Upper lobe of left lung (tissue), 6 donors: Measurements from ENCODE around the gene FAM163A. TPM values are rescaled to one million over a fixed set of nuclear protein-coding genes. Genes with fewer than 3 reads are reported as not detected.
A peak's percentile ranks its signal among the peaks of the same experiment; 100 is the strongest.

ENCODE experiments used
- ATAC-seq, 2 donors: fragments of 200-7000 bp; cut with Tn5 transposase; one replicate each; pipeline ENCODE4 v1.9.1; 2022; ENCODE audit warnings: mild to moderate bottlenecking in 2 of 2, moderate library complexity in 2 of 2; ENCODE audit not compliant: low FRiP score in 2 of 2
- DNase-seq, 2 donors: peaks; one replicate each; pipeline ENCODE4 v3.0.0-alpha.2; 2019 to 2020
- H3K27ac ChIP-seq, 4 donors: fragments of 200-600 bp; sonication (generic); one replicate each; pipeline ENCODE4 v1.5.1; 2016 to 2019
- H3K27me3 ChIP-seq, 4 donors: fragments of 200-600 bp; sonication (generic); one replicate each; pipeline ENCODE4 v1.5.1; 2017 to 2019
- H3K36me3 ChIP-seq, 4 donors: fragments of 200-600 bp; sonication (generic); one replicate each; pipeline ENCODE4 v1.5.1; 2016 to 2019
- H3K4me1 ChIP-seq, 4 donors: fragments of 200-600 bp; sonication (generic); one replicate each; pipeline ENCODE4 v1.5.1; 2018 to 2019
- H3K4me3 ChIP-seq, 4 donors: fragments of 200-600 bp; sonication (generic); one replicate each; pipeline ENCODE4 v1.5.1; 2017 to 2019; ENCODE audit warnings: mild to moderate bottlenecking in 2 of 4, moderate library complexity in 1 of 4
- H3K9me3 ChIP-seq, 4 donors: fragments of 200-600 bp; sonication (generic); one replicate each; pipeline ENCODE4 v1.5.1; 2018 to 2019
- EP300 ChIP-seq, 4 donors: sonication (generic); formaldehyde crosslinking; IDR thresholded peaks; one replicate each; pipeline ENCODE4 v1.5.1; 2017; ENCODE audit warnings: antibody characterized with exemption in 4 of 4, control low read depth in 2 of 4
- POLR2A ChIP-seq, 4 donors: fragments of 450-650 bp; IDR thresholded peaks; one replicate each; pipeline ENCODE4 v1.5.1; 2016 to 2017; ENCODE audit warnings: antibody characterized with exemption in 4 of 4, mild to moderate bottlenecking in 2 of 4
- POLR2AphosphoS5 ChIP-seq, 2 donors: sonication (generic); formaldehyde crosslinking; IDR thresholded peaks; one replicate each; pipeline ENCODE4 v1.5.1; 2017; ENCODE audit warnings: antibody characterized with exemption in 2 of 2
- WGBS, 2 donors: methylation state at CpG; one replicate each; pipeline ENCODE4 v1.1.5; 2017 to 2018; 5-methylcytosine and 5-hydroxymethylcytosine counted together
- total RNA-seq, 6 donors: library from RNA; depleted of rRNA in 4 of 6; stranded (reverse); fragments of >200 nt in 4 of 6; gene quantifications; one replicate each; pipeline versions ENCODE4 v1.1.0 to v1.2.1, GENCODE V29; 2016 to 2021
- TF ChIP-seq, protein P1 (sequence below), 6 experiments: fragments of 450-650 bp in 4 of 6; fragments of 200-600 bp in 2 of 6; sonication (generic) in 2 of 6; IDR thresholded peaks; one replicate each; pipeline ENCODE4 v1.5.1; 2016 to 2019; ENCODE audit warnings: antibody characterized with exemption in 6 of 6
- donor health status: DM: no; HTN: no; CAD: no; lungs with moderate emphysema.
- donor health status: DM: no; HTN: yes; CAD: no; lungs with severe emphysema.

Gene FAM163A
- total RNA-seq, 6 donors from 2014 or later, result 0.10 TPM; not detected in 5

DNA sequence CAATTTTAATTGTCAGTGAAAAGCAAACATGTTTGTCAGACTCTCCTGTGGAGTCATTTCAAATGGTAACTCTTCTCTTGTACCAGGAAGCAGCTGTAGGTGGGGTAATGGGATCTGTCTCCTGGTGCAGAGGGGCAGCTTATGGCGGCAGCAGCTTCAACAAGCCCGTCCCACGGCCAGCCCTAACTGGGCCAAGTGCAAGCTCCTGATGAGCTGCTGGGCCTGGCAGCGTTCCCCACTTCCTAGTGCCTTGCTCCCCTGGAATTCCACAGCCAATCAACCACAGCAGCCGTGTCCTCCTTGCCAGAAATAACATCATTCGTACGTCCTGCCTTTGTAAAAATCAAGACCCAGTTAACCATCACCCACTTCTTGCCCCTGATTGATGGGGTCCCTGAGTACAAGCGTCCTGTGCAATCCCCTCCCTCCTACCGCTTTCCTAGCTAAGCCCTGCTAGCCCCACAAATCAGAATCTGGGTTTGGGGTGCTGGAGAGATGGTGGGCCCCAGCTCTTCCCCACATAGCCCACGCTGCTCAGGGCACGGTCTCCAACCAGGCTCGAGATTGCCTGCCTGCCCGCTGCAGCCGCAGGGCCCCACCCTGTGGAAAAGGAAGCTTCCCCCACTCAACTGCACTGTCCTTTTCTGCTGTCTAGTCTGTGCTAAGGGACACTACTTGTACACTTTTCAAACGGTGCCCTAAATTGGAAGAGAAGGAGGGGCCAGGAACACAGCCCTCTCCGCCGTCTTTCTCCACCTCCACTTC, 73.3 kb downstream of the FAM163A start:
- Histone ChIP-seq H3K27me3 (no peaks in the 10 kb centered on the region), H3K4me1 (peaks cover 10 to 24% (median 21%) of the 10 kb centered on the region in 4 donors), H3K36me3 (no peaks in the 10 kb centered on the region), H3K4me3 (no peak overlapping the region), H3K27ac (no peak overlapping the region), H3K9me3 (no peaks in the 10 kb centered on the region)
- no peak for TF ChIP-seq POLR2A (IDR thresholded peaks at IDR 0.05)
- no peak for TF ChIP-seq EP300 (IDR thresholded peaks at IDR 0.05)
- TF ChIP-seq, protein P1, sequence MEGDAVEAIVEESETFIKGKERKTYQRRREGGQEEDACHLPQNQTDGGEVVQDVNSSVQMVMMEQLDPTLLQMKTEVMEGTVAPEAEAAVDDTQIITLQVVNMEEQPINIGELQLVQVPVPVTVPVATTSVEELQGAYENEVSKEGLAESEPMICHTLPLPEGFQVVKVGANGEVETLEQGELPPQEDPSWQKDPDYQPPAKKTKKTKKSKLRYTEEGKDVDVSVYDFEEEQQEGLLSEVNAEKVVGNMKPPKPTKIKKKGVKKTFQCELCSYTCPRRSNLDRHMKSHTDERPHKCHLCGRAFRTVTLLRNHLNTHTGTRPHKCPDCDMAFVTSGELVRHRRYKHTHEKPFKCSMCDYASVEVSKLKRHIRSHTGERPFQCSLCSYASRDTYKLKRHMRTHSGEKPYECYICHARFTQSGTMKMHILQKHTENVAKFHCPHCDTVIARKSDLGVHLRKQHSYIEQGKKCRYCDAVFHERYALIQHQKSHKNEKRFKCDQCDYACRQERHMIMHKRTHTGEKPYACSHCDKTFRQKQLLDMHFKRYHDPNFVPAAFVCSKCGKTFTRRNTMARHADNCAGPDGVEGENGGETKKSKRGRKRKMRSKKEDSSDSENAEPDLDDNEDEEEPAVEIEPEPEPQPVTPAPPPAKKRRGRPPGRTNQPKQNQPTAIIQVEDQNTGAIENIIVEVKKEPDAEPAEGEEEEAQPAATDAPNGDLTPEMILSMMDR (IDR thresholded peaks at IDR 0.05), result no peak
- no peak for TF ChIP-seq POLR2AphosphoS5 (IDR thresholded peaks at IDR 0.05)
- DNase-seq, result peak in 1 of 2 donors; percentile 57
- WGBS, 2 donors, result 61 to 75% methylated on average over 12 to 17 of the region's 17 CpGs
- no peak for ATAC-seq

DNA sequence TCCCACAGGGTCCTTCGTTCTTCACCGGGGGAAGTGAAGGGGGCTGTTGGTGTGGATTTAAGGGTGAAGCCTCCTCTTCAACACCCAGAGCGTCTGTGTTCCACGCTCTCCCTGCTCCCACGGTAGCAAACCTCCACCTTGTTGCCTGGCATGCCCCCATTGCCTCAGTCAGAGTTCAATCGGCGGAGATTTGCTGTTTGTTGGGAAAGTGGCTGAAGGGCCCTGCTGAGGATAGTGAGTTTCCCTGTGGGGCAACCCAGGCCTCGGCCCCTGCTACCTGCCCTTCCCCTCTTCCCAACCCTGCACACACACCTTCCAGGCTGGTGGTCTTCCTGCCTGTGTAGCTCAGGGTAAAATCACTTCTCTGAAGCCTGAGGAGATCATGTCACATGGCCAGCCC, 74.0 kb downstream of the FAM163A start:
- no peak for ATAC-seq
- H3K4me1 ChIP-seq, result peaks cover 10 to 24% (median 21%) of the 10 kb centered on the region in 4 donors

DNA sequence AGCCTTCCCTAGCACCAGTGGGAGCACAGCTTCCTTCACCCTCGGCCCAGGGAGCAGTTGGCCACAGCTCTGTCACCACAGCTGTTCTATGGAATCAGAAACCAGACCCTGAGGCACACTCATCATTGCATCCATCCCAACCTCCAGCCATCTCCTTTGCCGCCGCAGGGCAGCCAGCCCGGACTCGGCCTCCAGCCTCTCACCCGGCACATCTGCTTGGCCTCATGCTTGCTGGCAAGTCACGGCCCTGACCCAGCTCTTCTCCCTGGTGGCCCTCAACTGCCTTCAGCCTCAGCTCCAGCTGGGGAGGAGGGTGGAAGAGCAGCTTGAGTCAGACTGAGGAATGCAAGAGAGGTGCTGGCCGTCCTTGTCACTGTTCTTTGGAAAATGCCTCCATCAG, 74.7 kb downstream of the FAM163A start:
- H3K9me3 ChIP-seq, result no peaks in the 10 kb centered on the region
- no peaks in the 10 kb centered on the region for H3K36me3 ChIP-seq
- no peak overlapping the region for H3K27ac ChIP-seq
- no peak overlapping the region for H3K4me3 ChIP-seq
- peak in 1 of 2 donors; percentile 24 for TF ChIP-seq POLR2AphosphoS5 (IDR thresholded peaks at IDR 0.05)
- TF ChIP-seq, protein P1 (IDR thresholded peaks at IDR 0.05), result no peak
- no peak for TF ChIP-seq POLR2A (IDR thresholded peaks at IDR 0.05)
- no peaks in the 10 kb centered on the region for H3K27me3 ChIP-seq
- ATAC-seq (peak in 1 of 2 donors; percentile 56), DNase-seq (peak in 1 of 2 donors; percentile 82)
- WGBS, 2 donors, result 77 to 89% methylated on average over 8 of the region's 8 CpGs
- H3K4me1 ChIP-seq, result peaks cover 10 to 24% (median 21%) of the 10 kb centered on the region in 4 donors

More for the DNA sequence above, 74.0 kb downstream of the FAM163A start:
- Histone ChIP-seq H3K27ac (no peak overlapping the region), H3K36me3 (no peaks in the 10 kb centered on the region), H3K4me3 (no peak overlapping the region), H3K9me3 (no peaks in the 10 kb centered on the region), H3K27me3 (no peaks in the 10 kb centered on the region)
- no peak for DNase-seq
- 88% methylated on average over 8 of the region's 8 CpGs for WGBS, 2 donors
- TF ChIP-seq POLR2AphosphoS5 (IDR thresholded peaks at IDR 0.05) (no peak), EP300 (IDR thresholded peaks at IDR 0.05) (no peak), POLR2A (IDR thresholded peaks at IDR 0.05) (no peak)
- TF ChIP-seq, protein P1 (IDR thresholded peaks at IDR 0.05), result no peak

DNA sequence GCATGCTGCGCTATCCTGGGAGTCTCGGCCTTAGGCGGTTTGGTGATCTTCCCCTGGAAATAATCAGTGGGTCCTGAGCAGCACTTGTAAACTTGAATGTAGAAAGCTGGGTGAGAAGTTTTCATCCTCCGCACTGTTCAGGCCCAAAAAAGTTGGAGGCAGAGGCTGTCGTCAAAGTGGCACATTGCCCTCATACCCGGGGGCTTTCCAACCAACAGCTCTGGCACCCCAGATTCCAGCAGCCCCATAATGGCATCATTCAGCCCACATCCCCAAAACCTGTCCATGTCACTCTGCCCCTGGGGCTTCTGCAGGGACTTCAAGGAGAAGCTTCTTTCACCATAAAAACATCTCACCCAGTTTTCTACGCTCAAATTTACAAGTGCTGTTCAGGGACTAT, 75.2 kb downstream of the FAM163A start:
- Histone ChIP-seq H3K4me1 (peaks cover 10 to 24% (median 21%) of the 10 kb centered on the region in 4 donors), H3K36me3 (no peaks in the 10 kb centered on the region), H3K27me3 (no peaks in the 10 kb centered on the region), H3K9me3 (no peaks in the 10 kb centered on the region), H3K27ac (no peak overlapping the region), H3K4me3 (no peak overlapping the region)
- TF ChIP-seq POLR2AphosphoS5 (IDR thresholded peaks at IDR 0.05) (no peak), POLR2A (IDR thresholded peaks at IDR 0.05) (no peak), EP300 (IDR thresholded peaks at IDR 0.05) (no peak)
- TF ChIP-seq, protein P1 (IDR thresholded peaks at IDR 0.05), result no peak
- 93 to 100% methylated on average over 1 to 7 of the region's 7 CpGs for WGBS, 2 donors
- DNase-seq (no peak), ATAC-seq (no peak)
